Measurements from ENCODE around the gene HECW1. TPM values are rescaled to one million over a fixed set of nuclear protein-coding genes. Genes with fewer than 3 reads are reported as not detected.

The HECW1 gene
- total RNA-seq, 1 donor: 2.9 TPM

DNA sequence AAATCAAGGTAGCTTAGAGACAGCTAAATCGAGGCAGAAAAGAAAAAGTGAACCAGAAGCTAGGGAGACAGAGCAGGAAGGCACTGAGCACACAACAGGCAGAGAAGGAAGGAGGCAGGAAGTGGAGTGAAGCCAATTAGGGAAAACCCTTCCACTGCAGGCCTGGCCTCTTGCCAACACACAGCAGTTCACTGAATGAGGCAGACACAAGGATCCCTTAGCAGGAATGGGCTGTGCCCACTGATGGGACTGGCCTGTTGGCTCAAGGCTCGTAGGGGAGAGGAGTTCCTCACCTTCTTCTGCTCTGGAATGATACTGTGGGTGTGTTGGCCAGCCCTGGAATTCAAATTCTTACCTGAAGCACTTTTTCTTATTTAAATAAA is 250.2 kb downstream of the HECW1 start:
- Histone ChIP-seq H3K4me2 (ENCODE audit: insufficient read depth, low read length) (no peak overlapping the region), H2AFZ (ENCODE audit: low read length) (no peak overlapping the region), H3K9me3 (ENCODE audit: low read depth, low read length) (no peaks in the 10 kb centered on the region), H4K20me1 (ENCODE audit: insufficient read depth, low read length) (no peaks in the 10 kb centered on the region), H3K27me3 (ENCODE audit: insufficient read depth, low read length) (no peaks in the 10 kb centered on the region), H3K27ac (ENCODE audit: low read depth, low read length) (no peak overlapping the region), H3K4me3 (ENCODE audit: insufficient read depth, low read length) (no peak overlapping the region), H3K4me1 (ENCODE audit: insufficient read depth, low read length) (no peaks in the 10 kb centered on the region), H3K79me2 (ENCODE audit: insufficient read depth, low read length) (no peaks in the 10 kb centered on the region), H3K36me3 (ENCODE audit: insufficient read depth, low read length) (no peaks in the 10 kb centered on the region)
- TF ChIP-seq CTCF (IDR thresholded peaks at IDR 0.05; ENCODE audit: extremely low read depth, low read depth, low read length): no peak
- DNase-seq (ENCODE audit: insufficient read length, low spot score, missing footprints): no peak

DNA sequence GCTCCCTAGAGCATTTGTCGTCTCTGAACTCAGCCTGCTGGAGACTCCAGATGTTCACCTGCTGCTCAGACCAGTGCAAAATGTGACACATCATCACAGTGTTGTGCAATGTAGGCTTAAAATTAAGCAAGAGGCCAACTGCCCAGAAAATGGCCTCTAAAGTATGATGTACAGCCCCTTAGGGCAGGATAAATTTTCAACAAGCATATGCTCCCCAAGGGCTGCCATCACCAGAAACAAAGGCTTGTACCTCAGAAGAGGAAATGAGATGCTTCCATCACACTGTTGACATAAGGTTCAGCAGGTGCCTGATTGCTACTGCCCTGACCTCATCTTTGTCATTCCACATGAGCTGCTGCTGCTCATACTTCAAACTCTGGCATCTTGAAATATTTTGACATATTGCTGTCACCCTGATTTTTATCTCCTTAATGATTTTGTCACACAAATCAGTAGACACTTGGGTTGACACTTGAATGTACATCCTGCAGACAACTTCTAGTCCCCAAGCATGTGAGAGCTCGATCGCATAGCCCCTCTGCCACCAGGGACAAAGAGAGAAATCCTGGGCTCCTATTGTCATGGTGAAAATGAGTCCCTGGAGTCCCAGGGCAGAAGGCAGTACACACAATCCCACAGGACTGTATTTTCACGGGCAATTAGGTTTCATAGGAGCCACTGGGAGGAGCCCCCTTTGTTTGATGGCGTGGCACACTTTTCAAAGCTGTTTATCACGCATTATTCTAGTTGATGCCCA is 250.8 kb downstream of the HECW1 start:
- Histone ChIP-seq H3K4me2 (ENCODE audit: insufficient read depth, low read length) (no peak overlapping the region), H3K9me3 (ENCODE audit: low read depth, low read length) (no peaks in the 10 kb centered on the region), H3K27me3 (ENCODE audit: insufficient read depth, low read length) (peaks cover 2% of the 10 kb centered on the region), H3K27ac (ENCODE audit: low read depth, low read length) (no peak overlapping the region), H3K79me2 (ENCODE audit: insufficient read depth, low read length) (no peaks in the 10 kb centered on the region), H3K36me3 (ENCODE audit: insufficient read depth, low read length) (no peaks in the 10 kb centered on the region), H4K20me1 (ENCODE audit: insufficient read depth, low read length) (no peaks in the 10 kb centered on the region), H3K4me1 (ENCODE audit: insufficient read depth, low read length) (no peaks in the 10 kb centered on the region), H2AFZ (ENCODE audit: low read length) (no peak overlapping the region), H3K4me3 (ENCODE audit: insufficient read depth, low read length) (no peak overlapping the region)
- DNase-seq (ENCODE audit: insufficient read length, low spot score, missing footprints): no peak
- no peak for TF ChIP-seq CTCF (IDR thresholded peaks at IDR 0.05; ENCODE audit: extremely low read depth, low read depth, low read length)

GRCh38 chr7:43364391-43364790 is 251.9 kb downstream of the HECW1 start:
- H3K4me3 ChIP-seq (ENCODE audit: insufficient read depth, low read length): no peak overlapping the region
- no peak for DNase-seq (ENCODE audit: insufficient read length, low spot score, missing footprints)
- no peak overlapping the region for H2AFZ ChIP-seq (ENCODE audit: low read length)
- H3K4me1 ChIP-seq (ENCODE audit: insufficient read depth, low read length): no peaks in the 10 kb centered on the region
- no peak overlapping the region for H3K27ac ChIP-seq (ENCODE audit: low read depth, low read length)
- no peaks in the 10 kb centered on the region for H4K20me1 ChIP-seq (ENCODE audit: insufficient read depth, low read length)
- no peak overlapping the region for H3K4me2 ChIP-seq (ENCODE audit: insufficient read depth, low read length)
- TF ChIP-seq CTCF (IDR thresholded peaks at IDR 0.05; ENCODE audit: extremely low read depth, low read depth, low read length): no peak
- H3K36me3 ChIP-seq (ENCODE audit: insufficient read depth, low read length): no peaks in the 10 kb centered on the region
- H3K9me3 ChIP-seq (ENCODE audit: low read depth, low read length): no peaks in the 10 kb centered on the region
- no peaks in the 10 kb centered on the region for H3K79me2 ChIP-seq (ENCODE audit: insufficient read depth, low read length)
- peaks cover 7% of the 10 kb centered on the region for H3K27me3 ChIP-seq (ENCODE audit: insufficient read depth, low read length)

DNA sequence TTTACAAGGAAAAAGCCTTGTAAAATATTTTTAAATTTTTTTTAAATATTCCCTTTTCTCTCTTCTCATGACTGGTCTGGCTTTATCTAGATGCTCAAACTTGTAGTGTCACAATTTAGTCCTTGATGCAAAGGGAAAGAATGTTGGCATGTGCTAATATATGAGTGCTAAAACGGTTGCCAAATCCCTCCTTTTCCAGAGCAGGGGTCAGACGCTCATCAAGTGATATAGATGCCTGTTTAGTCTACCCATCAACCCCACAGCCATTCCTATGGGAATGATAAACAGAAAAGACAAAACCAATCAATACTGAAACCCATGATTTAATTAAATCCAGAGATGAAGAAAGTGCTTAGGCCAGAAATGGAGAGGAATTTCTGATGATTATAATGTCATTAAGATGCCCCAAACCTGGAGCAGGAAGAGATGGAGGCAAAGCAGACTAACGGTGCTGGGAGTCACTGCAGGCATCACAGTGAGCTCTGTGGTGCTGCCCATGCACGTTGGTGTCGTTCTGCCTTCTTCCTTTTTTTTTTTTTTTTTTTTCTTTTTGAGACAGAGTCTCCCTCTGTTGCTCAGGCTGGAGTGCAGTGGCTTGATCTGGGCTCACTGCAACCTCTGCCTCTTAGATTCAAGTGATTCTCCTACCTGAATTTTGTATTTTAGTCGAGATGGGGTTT is 260.4 kb downstream of the HECW1 start:
- Histone ChIP-seq H3K27me3 (ENCODE audit: insufficient read depth, low read length) (peaks cover 7% of the 10 kb centered on the region), H3K4me1 (ENCODE audit: insufficient read depth, low read length) (no peaks in the 10 kb centered on the region), H3K9me3 (ENCODE audit: low read depth, low read length) (no peaks in the 10 kb centered on the region), H3K4me3 (ENCODE audit: insufficient read depth, low read length) (no peak overlapping the region), H3K4me2 (ENCODE audit: insufficient read depth, low read length) (no peak overlapping the region), H2AFZ (ENCODE audit: low read length) (no peak overlapping the region), H3K79me2 (ENCODE audit: insufficient read depth, low read length) (no peaks in the 10 kb centered on the region), H4K20me1 (ENCODE audit: insufficient read depth, low read length) (no peaks in the 10 kb centered on the region), H3K27ac (ENCODE audit: low read depth, low read length) (no peak overlapping the region), H3K36me3 (ENCODE audit: insufficient read depth, low read length) (no peaks in the 10 kb centered on the region)
- no peak for TF ChIP-seq CTCF (IDR thresholded peaks at IDR 0.05; ENCODE audit: extremely low read depth, low read depth, low read length)
- DNase-seq (ENCODE audit: insufficient read length, low spot score, missing footprints): no peak
